Activated CD4-positive, alpha-beta memory T cell treated with anti-CD3 and anti-CD28 coated beads for 36 hours (primary cell): ENCODE results near the gene SLC6A8. TPM values are rescaled to one million over a fixed set of nuclear protein-coding genes. Genes with fewer than 3 reads are reported as not detected.

Experiments
- CTCF ChIA-PET: fragments of 350-600 bp; sonication (Branson Sonifier 250); formaldehyde crosslinking; loops from one replicate; lab custom pipeline; 2021; ENCODE audit warnings: antibody characterized with exemption, inconsistent platforms; lab: Charles Lee
- POLR2A ChIA-PET: fragments of 350-600 bp; sonication (Branson Sonifier 250); formaldehyde crosslinking; loops from one replicate; lab custom pipeline; 2021; ENCODE audit warnings: antibody characterized with exemption; lab: Charles Lee
- DNase-seq: peaks from one replicate; pipeline ENCODE4 v3.0.0-alpha.2; 2020
- H3K27ac Mint-ChIP-seq: one replicate; pipeline ENCODE4 v1.8.0; 2021; ENCODE audit warnings: mixed read lengths
- H3K27me3 Mint-ChIP-seq: one replicate; pipeline ENCODE4 v1.8.0; 2021; ENCODE audit warnings: mixed read lengths
- H3K36me3 Mint-ChIP-seq: one replicate; pipeline ENCODE4 v1.8.0; 2021; ENCODE audit warnings: mixed read lengths
- H3K4me1 Mint-ChIP-seq: one replicate; pipeline ENCODE4 v1.8.0; 2021; ENCODE audit warnings: low read depth, mixed read lengths
- H3K4me3 Mint-ChIP-seq: one replicate; pipeline ENCODE4 v1.8.0; 2021; ENCODE audit warnings: mild to moderate bottlenecking, mixed read lengths
- H3K9me3 Mint-ChIP-seq: one replicate; pipeline ENCODE4 v1.8.0; 2021; ENCODE audit warnings: mixed read lengths
- intact Hi-C: fragments of 100-400 bp; cut with micrococcal nuclease; formaldehyde crosslinking; loops from one replicate; pipeline ENCODE4 v1.15.1; 2023
- total RNA-seq, 2 experiments: library from RNA; stranded (reverse); gene quantifications; one replicate each; pipeline ENCODE4 v1.2.3, GENCODE V29; 2021

The SLC6A8 gene
- total RNA-seq, 2 experiments from 2014 or later: 0.95 to 1.3 TPM

DNA sequence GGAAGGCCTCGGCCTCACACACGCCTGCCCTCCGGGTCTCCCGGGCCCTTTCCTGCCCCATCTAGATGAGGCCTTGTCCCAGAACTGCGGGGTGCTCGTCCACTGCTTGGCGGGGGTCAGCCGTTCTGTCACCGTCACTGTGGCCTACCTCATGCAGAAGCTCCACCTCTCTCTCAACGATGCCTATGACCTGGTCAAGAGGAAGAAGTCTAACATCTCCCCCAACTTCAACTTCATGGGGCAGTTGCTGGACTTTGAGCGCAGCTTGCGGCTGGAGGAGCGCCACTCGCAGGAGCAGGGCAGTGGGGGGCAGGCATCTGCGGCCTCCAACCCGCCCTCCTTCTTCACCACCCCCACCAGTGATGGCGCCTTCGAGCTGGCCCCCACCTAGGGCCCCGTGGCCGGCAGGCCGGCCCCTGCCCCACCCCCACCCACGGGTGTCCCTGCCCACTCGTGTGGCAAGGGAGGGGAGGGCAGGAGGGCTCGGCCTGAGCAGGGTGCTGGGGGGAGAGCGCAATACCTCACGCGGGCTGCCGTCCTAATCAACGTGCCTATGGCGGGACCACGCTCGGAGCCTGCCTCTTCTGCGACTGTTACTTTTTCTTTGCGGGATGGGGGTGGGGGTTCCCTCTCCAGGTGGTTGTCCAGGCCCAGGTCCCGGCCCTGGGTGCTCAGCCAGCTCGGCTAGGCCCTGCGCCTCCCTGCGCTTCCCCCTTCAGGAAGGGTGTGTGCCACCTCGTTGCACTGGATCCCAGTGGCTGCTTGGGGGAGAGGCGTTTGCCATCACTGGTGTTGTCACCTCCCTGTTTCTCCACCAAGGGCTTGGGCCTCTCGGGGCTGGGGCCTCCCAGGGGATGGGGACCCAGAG lies 37.6 kb upstream of the SLC6A8 start:
- ChIA-PET CTCF (interaction anchor here (0.6 to 4.4 kb wide), 8 partner anchors 8 to 110 kb away, joined by 3 to 28 read pairs (median 10); no protein-coding TSS in a partner anchor), POLR2A (no interaction called here)
- no peaks in the 10 kb centered on the region for H3K9me3 Mint-ChIP-seq
- H3K27ac Mint-ChIP-seq: no peak overlapping the region
- no peaks in the 10 kb centered on the region for H3K36me3 Mint-ChIP-seq
- intact Hi-C loops: loop anchor here (5.0 kb wide), 2 partner anchors 43 to 93 kb away; no protein-coding TSS in a partner anchor
- H3K4me3 Mint-ChIP-seq: no peak overlapping the region
- no peaks in the 10 kb centered on the region for H3K4me1 Mint-ChIP-seq
- DNase-seq: no peak
- H3K27me3 Mint-ChIP-seq: peaks cover 13% of the 10 kb centered on the region

- Mint-ChIP-seq H3K9me3 (no peaks in the 10 kb centered on the region), H3K4me3 (no peak overlapping the region), H3K27me3 (peaks cover 7% of the 10 kb centered on the region), H3K27ac (no peak overlapping the region), H3K36me3 (no peaks in the 10 kb centered on the region), H3K4me1 (no peaks in the 10 kb centered on the region)
- ChIA-PET CTCF (interaction anchor here (0.8 to 4.1 kb wide), 4 partner anchors 16 to 111 kb away, joined by 3 to 28 read pairs (median 3); no protein-coding TSS in a partner anchor), POLR2A (no interaction called here)
- intact Hi-C loops: no loop called here
- DNase-seq: no peak
Measured at GRCh38 chrX:153650959-153651358, 36.8 kb upstream of the SLC6A8 start.

DNA sequence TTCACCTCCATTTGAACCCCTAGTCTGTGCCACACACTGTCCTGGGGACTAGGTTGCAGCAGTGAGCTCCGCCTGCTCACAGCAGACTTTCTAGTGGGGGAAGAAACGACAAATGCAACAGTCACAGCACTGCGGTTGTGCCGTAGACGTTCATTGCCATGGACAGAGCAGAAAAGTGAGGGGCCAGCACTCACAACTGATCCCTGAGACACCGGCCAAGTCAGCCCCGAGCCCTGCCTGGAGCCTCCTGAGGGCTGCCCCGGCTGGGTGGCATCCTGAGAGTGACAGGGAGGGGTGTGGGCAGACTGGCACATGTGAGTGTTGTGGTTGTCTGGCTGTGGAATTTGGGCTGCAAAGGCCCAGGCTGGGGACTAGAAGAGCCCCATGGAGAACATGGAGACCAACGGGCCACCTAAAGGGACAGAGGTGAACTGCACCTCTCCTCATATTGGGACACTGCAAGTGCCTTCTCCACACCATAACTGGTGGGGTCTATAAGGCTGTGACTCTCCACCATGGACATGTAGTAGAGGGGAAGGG lies 36.1 kb upstream of the SLC6A8 start:
- Mint-ChIP-seq H3K4me1 (no peaks in the 10 kb centered on the region), H3K27me3 (peaks cover 3% of the 10 kb centered on the region), H3K36me3 (no peaks in the 10 kb centered on the region), H3K27ac (no peak overlapping the region), H3K9me3 (no peaks in the 10 kb centered on the region), H3K4me3 (no peak overlapping the region)
- ChIA-PET CTCF (interaction anchor here (0.8 to 4.1 kb wide), 4 partner anchors 15 to 112 kb away, joined by 3 to 28 read pairs (median 5); no protein-coding TSS in a partner anchor), POLR2A (no interaction called here)
- intact Hi-C loops: no loop called here
- no peak for DNase-seq

GRCh38 chrX:153653556-153653955 lies 34.2 kb upstream of the SLC6A8 start:
- ChIA-PET CTCF (interaction anchor here (1.2 to 6.4 kb wide), 3 partner anchors 15 to 114 kb away, joined by 3 to 31 read pairs (median 4); no protein-coding TSS in a partner anchor), POLR2A (interaction anchor here (0.6 kb wide), 1 partner anchor 116 kb away, joined by 3 read pairs; no protein-coding TSS in a partner anchor)
- intact Hi-C loops: no loop called here
- Mint-ChIP-seq H3K36me3 (no peaks in the 10 kb centered on the region), H3K9me3 (no peaks in the 10 kb centered on the region), H3K4me3 (no peak overlapping the region), H3K27me3 (no peaks in the 10 kb centered on the region), H3K27ac (no peak overlapping the region), H3K4me1 (no peaks in the 10 kb centered on the region)
- no peak for DNase-seq

DNA sequence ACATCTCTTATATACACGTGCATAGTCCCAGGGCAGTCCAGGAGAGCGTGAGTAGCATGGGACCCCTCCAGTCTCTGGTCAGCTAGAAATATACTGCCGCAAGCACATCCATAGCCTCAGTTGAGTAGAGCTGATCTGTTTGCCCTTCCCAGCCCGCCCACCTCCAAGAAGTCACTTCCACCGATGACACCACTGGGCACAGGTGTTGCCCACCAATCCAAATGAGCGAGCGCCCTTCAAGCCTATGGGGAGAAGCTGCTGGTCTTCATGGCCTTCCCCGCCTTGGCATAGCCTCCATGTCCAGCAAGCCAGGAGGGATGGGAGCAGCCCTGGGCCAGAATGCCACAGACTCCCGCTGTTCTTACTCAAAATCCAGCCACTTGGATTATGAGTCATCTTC lies 30.6 kb upstream of the SLC6A8 start:
- intact Hi-C loops: no loop called here
- H3K27me3 Mint-ChIP-seq: peaks cover 5% of the 10 kb centered on the region
- DNase-seq: no peak
- H3K4me1 Mint-ChIP-seq: no peaks in the 10 kb centered on the region
- H3K9me3 Mint-ChIP-seq: no peaks in the 10 kb centered on the region
- H3K36me3 Mint-ChIP-seq: no peaks in the 10 kb centered on the region
- no peak overlapping the region for H3K4me3 Mint-ChIP-seq
- no peak overlapping the region for H3K27ac Mint-ChIP-seq
- ChIA-PET CTCF (interaction anchor here (1.4 to 6.4 kb wide), 2 partner anchors 11 to 14 kb away, joined by 5 to 31 read pairs; no protein-coding TSS in a partner anchor), POLR2A (no interaction called here)

DNA sequence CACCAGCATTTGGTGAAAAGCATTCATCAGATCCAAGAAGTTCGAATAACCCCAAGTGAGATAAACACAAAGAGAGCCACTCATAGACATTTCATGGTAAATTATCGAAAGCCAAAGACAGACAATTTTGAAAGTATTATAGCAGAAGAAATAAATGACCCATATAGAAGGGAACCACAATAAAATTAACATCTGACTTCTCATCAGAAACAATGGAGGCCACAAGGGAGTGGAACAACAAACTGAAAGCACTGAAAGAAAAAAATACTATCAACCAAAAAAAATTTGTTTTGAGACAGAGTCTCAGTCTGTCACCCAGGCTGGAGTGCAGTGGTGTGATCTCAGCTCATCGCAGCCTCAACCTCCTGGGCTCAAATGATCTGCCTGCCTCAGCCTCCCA lies 28.5 kb upstream of the SLC6A8 start:
- intact Hi-C loops: no loop called here
- ChIA-PET POLR2A (no interaction called here), CTCF (interaction anchor here (2.2 to 6.4 kb wide), 3 partner anchors 9 to 49 kb away, joined by 5 to 31 read pairs (median 24); no protein-coding TSS in a partner anchor)
- Mint-ChIP-seq H3K4me3 (no peak overlapping the region), H3K9me3 (no peaks in the 10 kb centered on the region), H3K27ac (no peak overlapping the region), H3K4me1 (no peaks in the 10 kb centered on the region), H3K36me3 (no peaks in the 10 kb centered on the region), H3K27me3 (peaks cover 5% of the 10 kb centered on the region)
- DNase-seq: no peak

DNA sequence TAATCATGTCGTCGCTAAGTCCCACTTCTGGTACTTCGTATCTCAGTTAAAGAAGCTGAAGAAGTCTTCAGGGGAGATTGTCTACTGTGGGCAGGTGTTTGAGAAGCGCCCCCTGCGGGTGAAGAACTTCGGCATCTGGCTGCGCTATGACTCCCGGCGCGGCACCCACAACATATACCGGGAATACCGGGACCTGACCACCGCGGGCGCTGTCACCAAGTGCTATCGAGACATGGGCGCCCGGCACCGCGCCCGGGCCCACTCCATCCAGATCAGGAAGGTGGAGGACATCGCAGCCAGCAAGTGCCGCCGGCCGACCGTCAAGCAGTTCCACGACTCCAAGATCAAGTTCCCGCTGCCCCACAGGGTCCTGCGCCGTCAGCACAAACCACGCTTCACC lies 25.5 kb upstream of the SLC6A8 start:
- no peak overlapping the region for H3K27ac Mint-ChIP-seq
- H3K9me3 Mint-ChIP-seq: no peaks in the 10 kb centered on the region
- no peaks in the 10 kb centered on the region for H3K36me3 Mint-ChIP-seq
- ChIA-PET POLR2A (no interaction called here), CTCF (interaction anchor here (0.6 to 4.4 kb wide), 8 partner anchors 14 to 720 kb away, joined by 3 to 24 read pairs (median 9); partner anchors contain the start of genes CCNQ and DUSP9)
- peak overlapping the region; percentile 59 for H3K4me3 Mint-ChIP-seq
- no peaks in the 10 kb centered on the region for H3K4me1 Mint-ChIP-seq
- intact Hi-C loops: loop anchor here (2.0 to 10.0 kb wide), 2 partner anchors 55 to 627 kb away; no protein-coding TSS in a partner anchor
- peak; percentile 66 for DNase-seq
- peaks cover 5% of the 10 kb centered on the region for H3K27me3 Mint-ChIP-seq

GRCh38 chrX:153665726-153666306 lies 21.9 kb upstream of the SLC6A8 start:
- POLR2A ChIA-PET: no interaction called here
- intact Hi-C loops: loop anchor here (5.0 to 10.0 kb wide), 3 partner anchors 129 to 724 kb away; no protein-coding TSS in a partner anchor
- no peak for DNase-seq
- no peaks in the 10 kb centered on the region for H3K36me3 Mint-ChIP-seq
- H3K4me1 Mint-ChIP-seq: peaks cover 5% of the 10 kb centered on the region
- no peak overlapping the region for H3K4me3 Mint-ChIP-seq
- no peaks in the 10 kb centered on the region for H3K9me3 Mint-ChIP-seq
- no peak overlapping the region for H3K27ac Mint-ChIP-seq
- H3K27me3 Mint-ChIP-seq: peaks cover 5% of the 10 kb centered on the region
- CTCF ChIA-PET: interaction anchor here (0.9 to 6.3 kb wide), 4 partner anchors 16 to 724 kb away, joined by 3 to 50 read pairs (median 27); no protein-coding TSS in a partner anchor

DNA sequence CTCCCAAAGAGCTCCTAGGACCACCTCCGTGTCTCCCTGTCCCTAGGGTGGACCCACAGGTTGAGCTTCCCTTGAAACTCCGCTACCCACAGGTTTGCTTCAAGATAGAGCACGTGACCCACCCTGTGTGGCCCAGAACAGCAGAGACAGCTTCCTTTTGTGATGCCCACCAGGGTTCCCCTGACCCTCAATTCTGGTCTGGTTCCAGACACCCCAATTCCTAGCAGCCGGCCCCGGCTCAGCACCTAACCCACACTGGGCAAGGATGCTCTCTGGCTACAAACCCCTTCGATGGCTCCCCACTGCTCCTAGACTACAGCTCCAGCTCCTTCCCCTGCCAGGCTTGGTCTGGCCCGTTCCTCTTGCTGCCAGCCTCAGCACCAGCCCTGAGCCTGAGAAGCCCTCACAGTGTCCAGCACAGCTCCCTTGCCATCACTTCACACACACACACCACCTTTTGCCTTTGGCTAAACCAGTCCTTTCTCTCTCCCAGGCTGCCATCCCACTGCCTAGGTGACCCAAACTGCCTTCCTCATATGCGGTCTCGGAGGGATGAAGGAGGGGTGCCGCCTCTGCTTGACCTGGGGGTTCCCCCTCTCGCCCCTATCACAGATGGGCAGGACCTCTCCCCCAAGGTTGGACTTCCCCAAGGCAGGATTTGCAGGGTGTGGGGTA lies 20.3 kb upstream of the SLC6A8 start:
- no peak for DNase-seq
- ChIA-PET POLR2A (no interaction called here), CTCF (interaction anchor here (0.7 to 6.3 kb wide), 29 partner anchors 8 to 725 kb away, joined by 3 to 50 read pairs (median 5); partner anchors contain the start of genes DUSP9, HAUS7 and SLC6A8)
- H3K36me3 Mint-ChIP-seq: no peaks in the 10 kb centered on the region
- intact Hi-C loops: loop anchor here (1.0 to 10.0 kb wide), 4 partner anchors 112 to 725 kb away; no protein-coding TSS in a partner anchor
- H3K27ac Mint-ChIP-seq: no peak overlapping the region
- peaks cover 5% of the 10 kb centered on the region for H3K4me1 Mint-ChIP-seq
- H3K4me3 Mint-ChIP-seq: peak overlapping the region; percentile 65
- peaks cover 3% of the 10 kb centered on the region for H3K27me3 Mint-ChIP-seq
- H3K9me3 Mint-ChIP-seq: no peaks in the 10 kb centered on the region

- CTCF ChIA-PET: interaction anchor here (0.6 to 6.3 kb wide), 26 partner anchors 11 to 726 kb away, joined by 3 to 50 read pairs (median 6); partner anchors contain the start of genes DUSP9, HAUS7 and SLC6A8
- H3K4me1 Mint-ChIP-seq: peaks cover 7% of the 10 kb centered on the region
- H3K9me3 Mint-ChIP-seq: no peaks in the 10 kb centered on the region
- H3K36me3 Mint-ChIP-seq: no peaks in the 10 kb centered on the region
- H3K27me3 Mint-ChIP-seq: peaks cover 6% of the 10 kb centered on the region
- H3K27ac Mint-ChIP-seq: no peak overlapping the region
- peak overlapping the region; percentile 65 for H3K4me3 Mint-ChIP-seq
- POLR2A ChIA-PET: no interaction called here
- peak; percentile 87 for DNase-seq
- intact Hi-C loops: loop anchor here (1.0 to 10.0 kb wide), 5 partner anchors 113 to 726 kb away; no protein-coding TSS in a partner anchor
Measured at GRCh38 chrX:153667956-153668396, 19.8 kb upstream of the SLC6A8 start.
